IMR-90 (cell line): ENCODE data around the gene COL15A1. TPM values are rescaled to one million over a fixed set of nuclear protein-coding genes. Genes with fewer than 3 reads are reported as not detected.

ENCODE experiments used
- ATAC-seq: fragments of 200-7000 bp; cut with Tn5 transposase; 2 replicates; pipeline ENCODE4 v1.9.1; 2020; ENCODE audit warnings: low read depth, mild to moderate bottlenecking, moderate library complexity
- BruUV-seq: library from RNA; stranded (reverse); fragments of 400-500 nt; replicated peaks from 2 replicates; lab custom pipeline; 2021; lab: Mats Ljungman, UMichigan
- CTCF ChIA-PET: fragments of 300-600 bp; formaldehyde crosslinking; extraction: SDS; loops from one replicate; lab custom pipeline; 2021; ENCODE audit warnings: antibody characterized with exemption; lab: Yijun Ruan, JAX
- POLR2A ChIA-PET: fragments of 300-600 bp; sonication (Branson Sonifier 250); formaldehyde crosslinking; loops from one replicate; lab custom pipeline; 2022; ENCODE audit warnings: antibody characterized with exemption; ENCODE audit not compliant: unreplicated experiment; lab: Charles Lee
- DNase-seq: peaks from one replicate; pipeline ENCODE4 v3.0.0; 2013
- H2AFZ ChIP-seq: replicated peaks from 2 replicates; pipeline ENCODE3; 2013; ENCODE audit warnings: low read length, mild to moderate bottlenecking; ENCODE audit not compliant: poor library complexity
- H2AK5ac ChIP-seq: 2 replicates; pipeline ENCODE4 v1.6.1; 2013; ENCODE audit warnings: low read depth, low read length, inconsistent platforms
- H2AK9ac ChIP-seq: replicated peaks from 2 replicates; pipeline ENCODE3; 2013; ENCODE audit warnings: mild to moderate bottlenecking, low read depth, low read length, moderate library complexity; ENCODE audit not compliant: poor library complexity
- H2BK120ac ChIP-seq: 2 replicates; pipeline ENCODE4 v1.6.1; 2013; ENCODE audit warnings: low read depth, low read length, inconsistent platforms
- H2BK15ac ChIP-seq: 3 replicates; pipeline ENCODE4 v1.6.1; 2013; ENCODE audit warnings: low read depth, low read length, inconsistent platforms
- H2BK20ac ChIP-seq: 2 replicates; pipeline ENCODE4 v1.6.1; 2013; ENCODE audit warnings: low read depth, mild to moderate bottlenecking, inconsistent platforms, low read length, moderate library complexity
- H2BK5ac ChIP-seq: 2 replicates; pipeline ENCODE4 v1.6.1; 2013; ENCODE audit warnings: mild to moderate bottlenecking, low read depth, low read length, inconsistent platforms; ENCODE audit not compliant: poor library complexity, severe bottlenecking
- H3K14ac ChIP-seq: replicated peaks from 2 replicates; pipeline ENCODE4 v1.6.1; 2013; ENCODE audit warnings: low read depth, low read length, inconsistent platforms
- H3K18ac ChIP-seq: 2 replicates; pipeline ENCODE4 v1.6.1; 2013; ENCODE audit warnings: low read depth, low read length, control low read depth
- H3K23ac ChIP-seq: 2 replicates; pipeline ENCODE4 v1.6.1; 2013; ENCODE audit warnings: low read depth, low read length, inconsistent platforms
- H3K27ac ChIP-seq: 2 replicates; pipeline ENCODE4 v1.5.1; 2013; ENCODE audit warnings: mild to moderate bottlenecking, control low read depth, low read length; ENCODE audit not compliant: insufficient read depth
- H3K27me3 ChIP-seq: 2 replicates; pipeline ENCODE4 v1.6.1; 2013; ENCODE audit warnings: low read length; ENCODE audit not compliant: control insufficient read depth, insufficient read depth
- H3K36me3 ChIP-seq: 2 replicates; pipeline ENCODE4 v1.6.1; 2013; ENCODE audit warnings: low read length, mixed read lengths; ENCODE audit not compliant: control insufficient read depth, insufficient read depth
- H3K4ac ChIP-seq: 2 replicates; pipeline ENCODE4 v1.6.1; 2013; ENCODE audit warnings: low read depth, low read length, inconsistent platforms
- H3K4me1 ChIP-seq: 2 replicates; pipeline ENCODE4 v1.6.1; 2013; ENCODE audit warnings: low read length, mixed read lengths; ENCODE audit not compliant: control insufficient read depth, insufficient read depth
- H3K4me2 ChIP-seq: 2 replicates; pipeline ENCODE4 v1.6.1; 2013; ENCODE audit warnings: low read depth, mild to moderate bottlenecking, control low read depth, low read length, moderate library complexity
- H3K4me3 ChIP-seq: 2 replicates; pipeline ENCODE4 v1.5.1; 2013; ENCODE audit warnings: low read depth, mild to moderate bottlenecking, control low read depth, low read length, moderate library complexity; ENCODE audit not compliant: insufficient read depth
- H3K56ac ChIP-seq: 2 replicates; pipeline ENCODE4 v1.6.1; 2013; ENCODE audit warnings: low read length, inconsistent platforms; ENCODE audit not compliant: insufficient read depth; ENCODE audit errors: extremely low read depth
- H3K79me1 ChIP-seq, 2 experiments: 2 replicates each; pipeline ENCODE4 v1.6.1; 2013; ENCODE audit warnings: low read length in 2 of 2, inconsistent platforms in 1 of 2, low read depth in 1 of 2
- H3K9ac ChIP-seq: 2 replicates; pipeline ENCODE4 v1.6.1; 2013; ENCODE audit warnings: low read depth, low read length, control low read depth
- H3K9me1 ChIP-seq: 2 replicates; pipeline ENCODE4 v1.6.1; 2013; ENCODE audit warnings: low read length, inconsistent platforms; ENCODE audit not compliant: insufficient read depth
- H3K9me3 ChIP-seq: 2 replicates; pipeline ENCODE4 v1.6.1; 2013; ENCODE audit warnings: low read length; ENCODE audit not compliant: control insufficient read depth, insufficient read depth
- H4K20me1 ChIP-seq: 2 replicates; pipeline ENCODE4 v1.6.1; 2013; ENCODE audit warnings: low read length, inconsistent platforms; ENCODE audit not compliant: insufficient read depth
- H4K5ac ChIP-seq: 2 replicates; pipeline ENCODE4 v1.6.1; 2013; ENCODE audit warnings: mild to moderate bottlenecking, low read depth, low read length, control low read depth
- H4K8ac ChIP-seq, 2 experiments: 2 replicates each; pipeline ENCODE4 v1.6.1; 2013; ENCODE audit warnings: low read depth in 2 of 2, low read length in 2 of 2, control low read depth in 1 of 2, inconsistent platforms in 1 of 2
- H4K91ac ChIP-seq: 2 replicates; pipeline ENCODE4 v1.6.1; 2013; ENCODE audit warnings: low read depth, low read length, inconsistent platforms; ENCODE audit not compliant: insufficient read depth
- BHLHE40 ChIP-seq: fragments of 150-350 bp; IDR thresholded peaks from 2 replicates; pipeline ENCODE4 v1.6.1; 2016; ENCODE audit warnings: mild to moderate bottlenecking, low read depth, low read length
- CEBPB ChIP-seq: IDR thresholded peaks from 2 replicates; pipeline ENCODE4 v1.6.1; 2012; ENCODE audit warnings: low read depth, low read length, improper control_type of control experiment
- CHD1 ChIP-seq: IDR thresholded peaks from 2 replicates; pipeline ENCODE4 v1.6.1; 2012; ENCODE audit warnings: low read depth, low read length, improper control_type of control experiment
- CTCF ChIP-seq: conservative IDR thresholded peaks from 2 replicates; pipeline ENCODE4 v1.5.1; 2012; ENCODE audit warnings: mild to moderate bottlenecking, low read depth, low read length, improper control_type of control experiment
- MAFK ChIP-seq: IDR thresholded peaks from 2 replicates; pipeline ENCODE4 v1.6.1; 2012; ENCODE audit warnings: low read depth, low read length, improper control_type of control experiment
- MAZ ChIP-seq: IDR thresholded peaks from 2 replicates; pipeline ENCODE4 v1.6.1; 2012; ENCODE audit warnings: low read depth, mild to moderate bottlenecking, low read length, improper control_type of control experiment, moderate library complexity, borderline replicate concordance
- NFE2L2 ChIP-seq: fragments of 150-350 bp; IDR thresholded peaks from 2 replicates; pipeline ENCODE4 v1.6.1; 2016; ENCODE audit warnings: low read depth, mild to moderate bottlenecking, low read length
- POLR2A ChIP-seq: IDR thresholded peaks from 2 replicates; pipeline ENCODE4 v1.6.1; 2012; ENCODE audit warnings: mild to moderate bottlenecking, low read depth, low read length
- RCOR1 ChIP-seq: IDR thresholded peaks from 2 replicates; pipeline ENCODE4 v1.6.1; 2012; ENCODE audit warnings: mild to moderate bottlenecking, low read length, improper control_type of control experiment; ENCODE audit not compliant: insufficient replicate concordance
- RFX5 ChIP-seq: IDR thresholded peaks from 2 replicates; pipeline ENCODE4 v1.8.0; 2012; ENCODE audit warnings: low read depth, mild to moderate bottlenecking, low read length, moderate library complexity
- SMC3 ChIP-seq: fragments of 150-350 bp; IDR thresholded peaks from 2 replicates; pipeline ENCODE4 v1.6.1; 2016; ENCODE audit warnings: low read depth, mild to moderate bottlenecking, antibody characterized with exemption, low read length, moderate library complexity
- USF2 ChIP-seq: fragments of 150-350 bp; IDR thresholded peaks from 2 replicates; pipeline ENCODE4 v1.6.1; 2017; ENCODE audit warnings: mild to moderate bottlenecking, antibody characterized with exemption, low read length, low read depth
- WGBS, 2 experiments: methylation state at CpG; one replicate each; pipeline versions ENCODE4 v1.1.5 to v1.1.7; 2013; ENCODE audit warnings: missing lambda C conversion rate in 2 of 2; ENCODE audit not compliant: insufficient read length in 1 of 2; ENCODE audit errors: extremely low coverage in 2 of 2; 5-methylcytosine and 5-hydroxymethylcytosine counted together
- dilution Hi-C: fragments of 300-500 bp; cut with HindIII; formaldehyde crosslinking; loops from one replicate; pipeline ENCODE4 v1.14.3; 2018; ENCODE audit warnings: low sequenced_read_pairs; ENCODE audit not compliant: unreplicated experiment
- in situ Hi-C: fragments of 300-500 bp; cut with MboI; formaldehyde crosslinking; loops from 3 replicates; pipeline ENCODE4 v1.14.3; 2019; ENCODE audit warnings: low sequenced_read_pairs, inconsistent platforms, mixed read lengths
- intact Hi-C: fragments of 100-400 bp; cut with micrococcal nuclease; formaldehyde crosslinking; loops from 2 replicates; pipeline ENCODE4 v1.10.0; 2022
- polyA plus RNA-seq, 3 experiments: library from polyadenylated mRNA; depleted of rRNA; stranded (reverse); fragments of >200 nt; gene quantifications; 2 replicates each; pipeline ENCODE4 v1.2.3, GENCODE V29; 2012; ENCODE audit warnings: low replicate concordance in 1 of 3
- total RNA-seq: library from RNA; depleted of rRNA; stranded (reverse); fragments of >200 nt; gene quantifications from 2 replicates; pipeline ENCODE4 v1.2.3, GENCODE V29; 2012

COL15A1 gene
- total and polyA plus RNA-seq, 2 of the 4 experiments (the other 2 are of a cell fraction): 2.2 to 3.7 TPM

- H3K79me1 ChIP-seq: no peaks in the 10 kb centered on the region
- H3K56ac ChIP-seq: no peak overlapping the region
- H4K20me1 ChIP-seq: peaks cover 5% of the 10 kb centered on the region; the same call in 1 of the 2 replicates
- H3K4ac ChIP-seq: peak overlapping the region; percentile 51
- peak overlapping the region; percentile 7; the same call in 1 of the 2 replicates for H2BK120ac ChIP-seq
- peaks cover 23% of the 10 kb centered on the region for H3K4me1 ChIP-seq
- no peaks in the 10 kb centered on the region for H3K9me3 ChIP-seq
- H3K27ac ChIP-seq: no peak overlapping the region
- H4K5ac ChIP-seq: peak overlapping the region; percentile 65
- H3K18ac ChIP-seq: peak overlapping the region; percentile 29; the same call in 1 of the 2 replicates
- BruUV-seq: no TSS peak
- DNase-seq: peak; percentile 48
- peak overlapping the region; percentile 6 for H2BK5ac ChIP-seq
- no peak overlapping the region for H3K23ac ChIP-seq
- H3K4me2 ChIP-seq: no peak overlapping the region
- H4K91ac ChIP-seq: peak overlapping the region; percentile 66
- H3K9ac ChIP-seq: no peak overlapping the region
- WGBS, 2 experiments: 54% methylated on average over 3 of the region's 9 CpGs; no CpG with 5 or more reads in 1 of the 2 experiments
- peaks cover 21% of the 10 kb centered on the region for H3K9me1 ChIP-seq
- peak overlapping the region in 1 of 2 experiments; percentile 50; a peak in 1 of 4 replicates for H4K8ac ChIP-seq
- intact Hi-C loops (no loop called here), dilution Hi-C loops (no loop called here), in situ Hi-C loops (no loop called here)
- peak; percentile 36 for ATAC-seq
- CTCF ChIA-PET: interaction anchor here (0.7 kb wide), 1 partner anchor 14 kb away, joined by 3 read pairs; no protein-coding TSS in a partner anchor
- H3K27me3 ChIP-seq: no peaks in the 10 kb centered on the region
- peak overlapping the region; percentile 68; the same call in 1 of the 2 replicates for H3K14ac ChIP-seq
- H2BK15ac ChIP-seq: peak overlapping the region; percentile 49; the same call in 2 of the 3 replicates
- no peak overlapping the region for H2AK9ac ChIP-seq
- TF ChIP-seq SMC3: no peak
- no peak for TF ChIP-seq RFX5
- TF ChIP-seq RCOR1: no peak
- no peak for TF ChIP-seq POLR2A
- no peak for TF ChIP-seq NFE2L2
- TF ChIP-seq CTCF: no peak
- TF ChIP-seq CEBPB: no peak
- no peak for TF ChIP-seq USF2
- TF ChIP-seq MAZ: no peak
- no peak for TF ChIP-seq BHLHE40
- no peak for TF ChIP-seq MAFK
- no peak for TF ChIP-seq CHD1
- H3K4me3 ChIP-seq: no peak overlapping the region
- 0 out of 2 replicates have a peak overlapping the region, but pooled peaks have one; percentile 30 for H2BK20ac ChIP-seq
- peaks cover 27% of the 10 kb centered on the region; the same call in 1 of the 2 replicates for H3K36me3 ChIP-seq
- POLR2A ChIA-PET: interaction anchor here (0.6 kb wide), 1 partner anchor 56 kb away, joined by 4 read pairs; no protein-coding TSS in a partner anchor
- H2AK5ac ChIP-seq: peak overlapping the region; percentile 83
- peak overlapping the region; percentile 71 for H2AFZ ChIP-seq
These were observed 127.8 kb downstream of the COL15A1 start for GRCh38 chr9:99071313-99072039.
